ENCODE measurements around the gene ABHD16B. TPM values are rescaled to one million over a fixed set of nuclear protein-coding genes. Genes with fewer than 3 reads are reported as not detected.
"Not testable (repeated sequence)": the region's sequence is repeated elsewhere in the genome, so short reads cannot be mapped to it uniquely, and the experiment has no call there.

Gene ABHD16B
- polyA plus RNA-seq, 1 donor = not detected

DNA sequence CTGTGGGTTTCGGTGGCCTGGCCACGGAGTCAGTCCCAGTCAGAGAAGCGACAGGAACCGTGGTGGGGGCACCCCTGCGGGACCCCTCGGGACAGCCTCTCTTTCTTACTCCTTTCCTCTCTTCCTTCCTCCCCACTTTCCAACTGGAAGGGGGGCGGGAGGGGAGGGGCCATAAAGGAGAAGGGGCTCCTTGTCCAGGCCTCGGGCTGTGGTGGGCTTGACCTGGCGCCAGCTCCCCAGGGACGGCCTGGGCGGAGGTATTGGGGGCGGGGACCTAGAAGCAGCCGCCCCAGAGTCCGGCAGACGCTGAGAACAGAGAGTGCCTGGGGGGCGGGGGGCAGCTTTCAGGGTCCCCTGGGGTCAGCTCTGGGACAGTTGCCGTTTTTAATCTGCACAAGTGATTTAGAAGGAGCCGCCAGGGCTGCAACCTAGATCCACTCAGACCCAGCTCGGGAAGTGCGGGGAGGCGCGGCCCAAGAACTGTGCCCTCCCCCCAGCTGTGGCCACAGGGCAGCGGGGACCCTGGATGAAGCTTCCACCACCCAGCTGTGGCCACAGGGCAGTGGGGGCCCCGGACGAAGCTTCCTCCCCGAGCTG, 6.4 kb upstream of the ABHD16B start:
- DNase-seq (ENCODE audit: low read depth) = no peak

GRCh38 chr20:63855363-63856097, 5.8 kb upstream of the ABHD16B start:
- no peak for DNase-seq (ENCODE audit: low read depth)

GRCh38 chr20:63856098-63856511, 5.2 kb upstream of the ABHD16B start:
- DNase-seq (ENCODE audit: low read depth) = no peak

DNA sequence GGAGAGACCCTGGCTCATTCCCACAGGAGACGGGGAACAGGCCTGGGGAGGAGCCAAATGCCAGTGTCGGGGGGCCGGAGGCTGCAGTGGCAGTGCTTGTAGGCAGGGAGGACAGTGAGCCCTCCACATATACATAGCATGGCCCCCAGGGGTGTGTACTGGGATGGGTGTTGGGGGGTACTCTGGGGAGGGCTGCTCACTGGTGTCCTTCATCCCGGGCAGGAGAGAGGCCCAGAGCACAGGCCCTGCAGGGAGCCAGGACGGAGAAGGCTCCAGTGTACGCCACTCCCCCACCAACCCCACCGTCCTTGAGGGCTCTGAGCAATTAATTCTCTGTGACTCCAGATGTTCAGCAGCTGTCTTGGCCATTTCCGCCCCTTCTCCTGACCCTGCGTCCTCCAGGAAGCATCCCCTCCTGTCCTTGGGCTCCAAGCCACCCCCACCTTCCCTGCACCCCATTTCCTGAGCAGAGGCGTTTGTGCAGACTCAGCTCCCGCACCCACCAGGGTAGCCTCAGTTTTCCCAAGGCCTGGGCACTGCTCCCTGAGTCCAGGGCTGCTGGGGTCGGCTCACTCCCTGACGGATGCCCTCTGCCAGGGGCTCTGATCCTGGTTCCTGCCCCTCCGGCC, 3.4 kb upstream of the ABHD16B start:
- no peak for DNase-seq (ENCODE audit: low read depth)

DNA sequence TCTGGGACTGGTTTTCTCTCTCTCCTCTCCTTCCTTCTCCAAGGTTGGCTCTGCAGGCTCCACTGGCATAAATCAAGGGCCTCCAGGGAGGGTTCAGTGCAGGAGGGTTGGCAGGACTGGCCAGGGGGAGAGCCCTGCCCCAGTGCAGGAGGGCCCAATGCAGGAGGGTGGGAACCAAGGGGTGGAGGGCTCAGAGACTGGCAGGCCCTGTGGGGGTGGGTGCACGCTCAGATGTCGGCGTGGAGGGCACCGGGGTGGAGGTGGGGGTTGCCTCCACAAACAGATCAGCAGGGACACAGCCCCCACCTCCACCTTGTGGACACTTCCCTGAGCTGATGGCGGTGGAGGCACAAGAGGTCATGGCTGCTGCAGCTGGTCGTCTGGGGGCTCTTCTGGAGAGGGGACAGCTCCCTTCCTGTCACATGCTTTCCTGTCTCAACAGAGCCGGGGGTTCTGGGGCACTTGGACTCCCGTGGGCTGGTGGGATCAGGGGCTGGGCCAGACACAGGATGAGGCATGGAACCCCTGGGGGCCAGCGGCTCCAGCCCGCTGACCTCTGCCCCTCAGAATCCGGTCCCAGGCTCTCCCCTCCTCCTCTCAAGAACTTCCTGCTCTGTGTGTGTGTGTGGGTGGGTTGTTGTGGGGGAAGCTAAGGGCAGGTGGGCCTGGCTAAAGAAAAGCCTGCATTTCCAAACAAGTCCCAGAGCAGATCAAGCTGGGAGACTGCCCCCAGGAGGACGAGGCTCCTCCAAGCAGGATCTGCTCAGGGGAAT, 2.7 kb upstream of the ABHD16B start:
- DNase-seq (ENCODE audit: low read depth) = no peak

GRCh38 chr20:63859166-63859699, 2.1 kb upstream of the ABHD16B start:
- DNase-seq (ENCODE audit: low read depth) = no peak

GRCh38 chr20:63860325-63861051, 810 bp upstream of the ABHD16B start:
- DNase-seq (ENCODE audit: low read depth) = no peak

DNA sequence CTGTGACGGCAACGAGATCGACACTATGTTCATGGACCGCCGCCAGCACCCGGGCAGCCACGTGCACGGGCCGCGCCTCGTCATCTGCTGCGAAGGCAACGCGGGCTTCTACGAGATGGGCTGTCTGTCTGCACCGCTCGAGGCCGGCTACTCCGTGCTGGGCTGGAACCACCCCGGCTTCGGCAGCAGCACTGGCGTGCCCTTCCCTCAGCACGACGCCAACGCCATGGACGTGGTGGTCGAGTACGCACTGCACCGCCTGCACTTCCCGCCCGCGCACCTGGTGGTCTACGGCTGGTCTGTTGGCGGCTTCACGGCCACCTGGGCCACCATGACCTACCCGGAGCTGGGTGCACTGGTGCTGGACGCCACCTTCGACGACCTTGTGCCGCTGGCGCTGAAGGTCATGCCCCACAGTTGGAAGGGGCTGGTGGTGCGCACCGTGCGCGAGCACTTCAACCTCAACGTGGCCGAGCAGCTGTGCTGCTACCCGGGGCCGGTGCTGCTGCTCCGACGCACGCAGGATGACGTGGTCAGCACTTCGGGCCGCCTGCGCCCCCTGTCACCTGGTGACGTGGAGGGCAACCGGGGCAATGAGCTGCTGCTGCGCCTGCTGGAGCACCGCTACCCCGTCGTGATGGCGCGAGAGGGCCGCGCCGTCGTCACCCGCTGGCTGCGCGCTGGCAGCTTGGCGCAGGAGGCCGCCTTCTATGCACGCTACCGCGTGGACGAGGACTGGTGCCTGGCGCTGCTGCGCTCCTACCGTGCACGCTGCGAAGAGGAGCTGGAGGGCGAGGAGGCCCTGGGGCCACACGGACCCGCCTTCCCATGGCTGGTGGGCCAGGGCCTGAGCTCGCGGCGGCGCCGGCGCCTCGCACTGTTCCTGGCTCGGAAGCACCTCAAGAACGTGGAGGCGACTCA, 943 bp downstream of the ABHD16B start:
- no peak for DNase-seq (ENCODE audit: low read depth)

GRCh38 chr20:63863021-63863797, 1.9 kb downstream of the ABHD16B start:
- DNase-seq (ENCODE audit: low read depth) = no peak

- DNase-seq (ENCODE audit: low read depth) = no peak
Observed at GRCh38 chr20:63863798-63864544, 2.7 kb downstream of the ABHD16B start.

- DNase-seq (ENCODE audit: low read depth) = no peak
Observed at GRCh38 chr20:63864545-63864977, 3.3 kb downstream of the ABHD16B start.

- peak; percentile 94 for DNase-seq (ENCODE audit: low read depth)
Observed at GRCh38 chr20:63864978-63865640, 3.8 kb downstream of the ABHD16B start, which contains the start of gene TPD52L2. TPD52L2 (plus strand) TSS chr20:63865270; CDS start chr20:63865366, 96 bp downstream.

DNA sequence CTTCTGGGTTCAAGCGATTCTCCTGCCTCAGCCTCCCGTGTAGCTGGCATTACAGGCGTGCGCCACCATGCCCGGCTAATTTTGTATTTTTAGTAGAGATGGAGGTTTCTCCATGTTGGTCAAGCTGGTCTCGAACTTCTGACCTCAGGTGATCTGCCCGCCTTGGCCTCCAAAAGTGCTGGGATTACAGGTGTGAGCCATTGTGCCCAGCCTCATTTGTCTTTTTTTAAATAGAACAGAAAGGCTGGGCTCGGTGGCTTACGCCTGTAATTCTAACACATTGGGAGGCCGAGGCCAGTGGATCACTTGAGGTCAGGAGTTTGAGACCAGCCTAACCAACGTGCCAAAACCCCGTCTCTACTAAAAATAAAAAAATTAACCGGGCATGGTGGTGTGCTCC, 5.7 kb downstream of the ABHD16B start:
- DNase-seq (ENCODE audit: low read depth) = not testable (repeated sequence)

DNA sequence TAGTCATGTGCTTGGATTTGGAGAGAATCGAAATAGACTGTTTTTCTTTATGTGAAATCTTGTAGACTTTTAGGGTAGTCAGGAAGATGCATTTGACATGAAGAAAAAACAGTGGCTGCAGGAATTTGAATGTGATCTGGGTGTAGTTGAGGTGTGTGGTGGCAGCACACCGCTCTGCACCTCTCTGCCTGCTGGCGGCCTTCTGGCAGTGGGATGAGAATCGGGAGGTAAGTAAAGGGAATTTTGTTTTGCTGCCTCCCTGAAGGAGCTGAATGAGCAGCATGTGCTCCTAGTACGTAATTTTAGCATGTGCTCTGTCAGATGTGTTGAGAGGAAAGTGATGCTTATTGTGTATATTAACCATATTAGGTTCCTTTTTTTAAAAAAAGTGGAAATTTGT, 7.0 kb downstream of the ABHD16B start:
- no peak for DNase-seq (ENCODE audit: low read depth)

- DNase-seq (ENCODE audit: low read depth) = no peak
Observed at GRCh38 chr20:63873477-63873971, 12.2 kb downstream of the ABHD16B start.

- DNase-seq (ENCODE audit: low read depth) = not testable (repeated sequence)
Observed at GRCh38 chr20:63874241-63874640, 12.9 kb downstream of the ABHD16B start.

DNA sequence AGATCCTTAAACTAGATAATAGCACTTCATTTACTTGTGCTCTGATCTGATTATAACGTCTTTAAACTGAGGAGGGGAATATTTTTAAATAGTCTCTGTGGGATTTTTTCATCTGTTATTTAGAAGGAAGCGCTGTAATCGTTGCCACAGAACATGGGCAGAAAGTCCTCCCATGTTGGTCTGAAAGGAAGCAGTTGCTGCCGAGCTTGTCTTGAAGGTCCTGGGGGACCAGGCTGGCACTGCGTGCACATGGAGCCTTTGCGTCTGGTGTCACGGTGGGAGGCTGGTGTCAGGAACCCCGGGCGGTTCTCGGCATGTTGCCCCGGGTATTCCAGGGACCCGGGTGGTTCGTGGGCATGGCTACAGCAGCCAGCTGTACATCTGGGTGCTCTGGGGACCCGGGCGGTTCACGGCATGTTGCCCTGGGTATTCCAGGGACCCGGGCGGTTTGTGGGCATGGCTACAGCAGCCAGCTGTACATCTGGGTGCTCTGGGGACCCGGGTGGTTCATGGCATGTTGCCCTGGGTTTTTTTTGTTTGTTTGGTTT, 15.3 kb downstream of the ABHD16B start:
- no peak for DNase-seq (ENCODE audit: low read depth)
